GM21367 (cell line): ENCODE results near the gene TBC1D2.

Source experiments
- ATAC-seq: cut with Tn5 transposase; IDR thresholded peaks from one replicate; pipeline ENCODE4 v1.9.1; 2021; ENCODE audit not compliant: unreplicated experiment

Gene TBC1D2

GRCh38 chr9:98241357-98242300 is 13.8 kb downstream of the TBC1D2 start:
- ATAC-seq = no peak

GRCh38 chr9:98240475-98240874 is 15.0 kb downstream of the TBC1D2 start:
- no peak for ATAC-seq

GRCh38 chr9:98236901-98237487 is 18.5 kb downstream of the TBC1D2 start:
- ATAC-seq = no peak

- ATAC-seq = no peak
These were observed 20.3 kb downstream of the TBC1D2 start for GRCh38 chr9:98235126-98235525.

GRCh38 chr9:98234245-98234825 is 21.1 kb downstream of the TBC1D2 start:
- ATAC-seq = no peak

GRCh38 chr9:98232926-98233325 is 22.5 kb downstream of the TBC1D2 start:
- no peak for ATAC-seq

GRCh38 chr9:98231770-98232478 is 23.5 kb downstream of the TBC1D2 start:
- no peak for ATAC-seq

- no peak for ATAC-seq
These were observed 24.7 kb downstream of the TBC1D2 start for GRCh38 chr9:98230789-98231188.

GRCh38 chr9:98230304-98230703 is 25.1 kb downstream of the TBC1D2 start:
- ATAC-seq = no peak

- no peak for ATAC-seq
These were observed 25.8 kb downstream of the TBC1D2 start for GRCh38 chr9:98229620-98230019.

GRCh38 chr9:98229090-98229395 is 26.4 kb downstream of the TBC1D2 start:
- ATAC-seq = no peak

- ATAC-seq = no peak
These were observed 26.9 kb downstream of the TBC1D2 start for GRCh38 chr9:98228392-98229089.

- ATAC-seq = no peak
These were observed 27.6 kb downstream of the TBC1D2 start for GRCh38 chr9:98227883-98228282.

GRCh38 chr9:98226957-98227356 is 28.5 kb downstream of the TBC1D2 start:
- no peak for ATAC-seq

GRCh38 chr9:98226516-98226915 is 28.9 kb downstream of the TBC1D2 start:
- no peak for ATAC-seq

GRCh38 chr9:98225015-98225442 is 30.4 kb downstream of the TBC1D2 start:
- ATAC-seq = no peak

- no peak for ATAC-seq
These were observed 32.4 kb downstream of the TBC1D2 start for GRCh38 chr9:98222885-98223691.

- ATAC-seq = no peak
These were observed 34.5 kb downstream of the TBC1D2 start for GRCh38 chr9:98220911-98221310.

GRCh38 chr9:98219794-98220370 is 35.6 kb downstream of the TBC1D2 start:
- no peak for ATAC-seq

- ATAC-seq = no peak
These were observed 36.1 kb downstream of the TBC1D2 start for GRCh38 chr9:98219364-98219716.
